ENCODE results near the gene BDP1. TPM values are rescaled to one million over a fixed set of nuclear protein-coding genes. Genes with fewer than 3 reads are reported as not detected.
"Not testable (repeated sequence)": the region's sequence is repeated elsewhere in the genome, so short reads cannot be mapped to it uniquely, and the experiment has no call there.

Gene BDP1
- total RNA-seq, 1 donor from 2014 or later: 36.2 TPM

DNA sequence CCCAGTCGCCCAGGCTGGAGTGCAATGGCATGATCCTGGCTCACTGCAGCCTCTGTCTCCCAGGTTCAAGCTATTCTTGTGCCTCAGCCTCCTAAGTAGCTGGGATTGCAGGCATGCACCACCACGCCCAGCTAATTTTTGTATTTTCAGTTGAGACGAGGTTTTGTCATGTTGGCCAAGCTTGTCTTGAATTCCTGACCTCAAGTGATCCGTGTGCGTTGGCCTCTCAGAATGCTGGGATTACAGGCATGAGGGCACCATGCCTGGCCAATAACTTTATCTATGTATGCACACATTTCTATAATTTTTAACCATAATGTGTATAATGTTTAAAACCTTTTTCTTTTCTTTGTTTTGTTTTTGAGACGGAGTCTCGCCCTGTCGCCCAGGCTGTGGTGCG, 43.3 kb downstream of the BDP1 start:
- H3K36me3 ChIP-seq: peaks cover 29% of the 10 kb centered on the region
- H3K4me1 Mint-ChIP-seq; H3K27ac Mint-ChIP-seq; H3K27me3 ChIP-seq; H3K79me2 ChIP-seq (ENCODE audit: low read depth); H3K4me3 ChIP-seq; DNase-seq (ENCODE audit: low spot score); H3K9me3 ChIP-seq (ENCODE audit: low read depth); H3K27ac ChIP-seq; H3K4me3 Mint-ChIP-seq; H3K4me1 ChIP-seq; H3F3A ChIP-seq (ENCODE audit: low read depth); H3K27me3 Mint-ChIP-seq (ENCODE audit: insufficient read depth, low read depth); H2AFZ ChIP-seq (replicated peaks); H4K20me1 ChIP-seq (ENCODE audit: low read depth); H3K9me3 Mint-ChIP-seq; H3K9ac ChIP-seq; H3K4me2 ChIP-seq: not testable (repeated sequence)
- H3K36me3 Mint-ChIP-seq: peaks cover 24% of the 10 kb centered on the region

DNA sequence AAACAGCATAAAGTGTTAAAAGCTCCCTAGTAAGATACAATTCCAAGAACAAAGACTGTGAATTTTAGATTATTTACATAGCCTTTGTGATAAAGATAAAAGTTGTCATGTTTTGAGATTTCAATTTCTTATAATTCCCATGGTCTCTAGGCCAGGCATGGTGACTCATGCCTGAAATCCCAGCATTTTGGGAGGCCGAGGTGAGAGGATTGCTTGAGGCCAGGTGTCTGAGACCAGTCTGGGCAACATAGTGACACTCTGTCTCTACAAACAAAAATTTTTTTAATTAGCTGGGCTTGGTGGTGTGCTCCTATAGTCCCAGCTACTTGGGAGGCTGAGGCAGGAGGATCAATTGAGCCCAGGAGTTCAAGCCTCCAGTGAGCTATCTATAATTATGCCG, 48.1 kb downstream of the BDP1 start:
- H2AFZ ChIP-seq (replicated peaks): no peak overlapping the region
- no peak for DNase-seq (ENCODE audit: low spot score)
- Mint-ChIP-seq H3K4me1 (no peaks in the 10 kb centered on the region), H3K4me3 (no peak overlapping the region), H3K27ac (no peak overlapping the region), H3K9me3 (no peaks in the 10 kb centered on the region), H3K27me3 (ENCODE audit: insufficient read depth, low read depth) (peaks cover 2% of the 10 kb centered on the region), H3K36me3 (peaks cover 28% of the 10 kb centered on the region)
- peaks cover 29% of the 10 kb centered on the region for H3K36me3 ChIP-seq
- no peaks in the 10 kb centered on the region for H4K20me1 ChIP-seq (ENCODE audit: low read depth)
- no peaks in the 10 kb centered on the region for H3K4me1 ChIP-seq
- no peak overlapping the region for H3K27ac ChIP-seq
- TF ChIP-seq EZH2 (IDR thresholded peaks at IDR 0.05) (no peak), EZH2phosphoT487 (IDR thresholded peaks at IDR 0.05) (no peak)
- TF ChIP-seq, protein P1, sequence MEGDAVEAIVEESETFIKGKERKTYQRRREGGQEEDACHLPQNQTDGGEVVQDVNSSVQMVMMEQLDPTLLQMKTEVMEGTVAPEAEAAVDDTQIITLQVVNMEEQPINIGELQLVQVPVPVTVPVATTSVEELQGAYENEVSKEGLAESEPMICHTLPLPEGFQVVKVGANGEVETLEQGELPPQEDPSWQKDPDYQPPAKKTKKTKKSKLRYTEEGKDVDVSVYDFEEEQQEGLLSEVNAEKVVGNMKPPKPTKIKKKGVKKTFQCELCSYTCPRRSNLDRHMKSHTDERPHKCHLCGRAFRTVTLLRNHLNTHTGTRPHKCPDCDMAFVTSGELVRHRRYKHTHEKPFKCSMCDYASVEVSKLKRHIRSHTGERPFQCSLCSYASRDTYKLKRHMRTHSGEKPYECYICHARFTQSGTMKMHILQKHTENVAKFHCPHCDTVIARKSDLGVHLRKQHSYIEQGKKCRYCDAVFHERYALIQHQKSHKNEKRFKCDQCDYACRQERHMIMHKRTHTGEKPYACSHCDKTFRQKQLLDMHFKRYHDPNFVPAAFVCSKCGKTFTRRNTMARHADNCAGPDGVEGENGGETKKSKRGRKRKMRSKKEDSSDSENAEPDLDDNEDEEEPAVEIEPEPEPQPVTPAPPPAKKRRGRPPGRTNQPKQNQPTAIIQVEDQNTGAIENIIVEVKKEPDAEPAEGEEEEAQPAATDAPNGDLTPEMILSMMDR (IDR thresholded peaks at IDR 0.05): no peak
- no peak overlapping the region for H3K9ac ChIP-seq
- no peaks in the 10 kb centered on the region for H3K79me2 ChIP-seq (ENCODE audit: low read depth)
- no peak overlapping the region for H3K4me2 ChIP-seq
- H3K27me3 ChIP-seq: no peaks in the 10 kb centered on the region
- no peaks in the 10 kb centered on the region for H3F3A ChIP-seq (ENCODE audit: low read depth)
- H3K4me3 ChIP-seq: no peak overlapping the region
- no peaks in the 10 kb centered on the region for H3K9me3 ChIP-seq (ENCODE audit: low read depth)

DNA sequence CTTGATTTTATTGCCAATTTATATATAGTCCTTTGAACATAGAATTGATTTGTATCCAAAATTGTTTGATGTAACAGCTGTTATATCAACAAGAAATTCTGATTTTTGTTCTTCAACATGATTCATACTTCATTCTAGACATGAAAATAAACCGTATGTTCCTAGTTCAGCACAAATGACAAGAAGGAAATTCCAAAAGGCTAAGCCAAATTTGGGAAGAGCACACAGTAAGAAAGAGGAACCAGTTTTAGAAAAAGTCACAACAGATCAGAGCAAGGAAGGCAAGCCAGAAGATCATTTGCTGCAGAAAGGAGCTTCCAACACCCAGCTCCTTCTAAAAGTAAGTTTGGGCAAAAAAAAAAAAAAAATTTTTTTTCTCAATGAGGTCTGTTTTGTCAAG, 66.7 kb downstream of the BDP1 start:
- no peaks in the 10 kb centered on the region for H3K27me3 ChIP-seq
- H3K4me3 ChIP-seq: no peak overlapping the region
- Mint-ChIP-seq H3K27me3 (ENCODE audit: insufficient read depth, low read depth) (no peaks in the 10 kb centered on the region), H3K36me3 (peaks cover 39% of the 10 kb centered on the region), H3K27ac (no peak overlapping the region), H3K9me3 (no peaks in the 10 kb centered on the region), H3K4me3 (no peak overlapping the region), H3K4me1 (no peaks in the 10 kb centered on the region)
- no peak for TF ChIP-seq EZH2phosphoT487 (IDR thresholded peaks at IDR 0.05)
- no peak for TF ChIP-seq EZH2 (IDR thresholded peaks at IDR 0.05)
- TF ChIP-seq, protein P1 (IDR thresholded peaks at IDR 0.05): no peak
- no peaks in the 10 kb centered on the region for H3K9me3 ChIP-seq (ENCODE audit: low read depth)
- no peaks in the 10 kb centered on the region for H3K79me2 ChIP-seq (ENCODE audit: low read depth)
- no peaks in the 10 kb centered on the region for H3K4me1 ChIP-seq
- no peak overlapping the region for H2AFZ ChIP-seq (replicated peaks)
- no peak overlapping the region for H3K27ac ChIP-seq
- peaks cover 6% of the 10 kb centered on the region for H3F3A ChIP-seq (ENCODE audit: low read depth)
- DNase-seq (ENCODE audit: low spot score): no peak
- no peaks in the 10 kb centered on the region for H4K20me1 ChIP-seq (ENCODE audit: low read depth)
- H3K4me2 ChIP-seq: no peak overlapping the region
- peaks cover 29% of the 10 kb centered on the region for H3K36me3 ChIP-seq
- H3K9ac ChIP-seq: no peak overlapping the region

GRCh38 chr5:71525611-71526010, 70.2 kb downstream of the BDP1 start:
- not testable (repeated sequence) for H3K9me3 Mint-ChIP-seq; H3K9ac ChIP-seq; H3K4me1 Mint-ChIP-seq; H3K27me3 ChIP-seq; H3K4me1 ChIP-seq; H3K27ac Mint-ChIP-seq; DNase-seq (ENCODE audit: low spot score); H3K79me2 ChIP-seq (ENCODE audit: low read depth); H3K9me3 ChIP-seq (ENCODE audit: low read depth); H3K4me2 ChIP-seq; H2AFZ ChIP-seq (replicated peaks); H4K20me1 ChIP-seq (ENCODE audit: low read depth); H3K4me3 Mint-ChIP-seq; H3K27ac ChIP-seq; H3F3A ChIP-seq (ENCODE audit: low read depth); H3K4me3 ChIP-seq; H3K27me3 Mint-ChIP-seq (ENCODE audit: insufficient read depth, low read depth)
- H3K36me3 ChIP-seq: peaks cover 16% of the 10 kb centered on the region
- H3K36me3 Mint-ChIP-seq: peaks cover 29% of the 10 kb centered on the region

Data from neural progenitor cell (in vitro differentiated cells).